Loucy (cell line): ENCODE data around the gene TPI1.

Experiments used
- H2AFZ ChIP-seq: fragments of 200-600 bp; sonication (generic); 2 replicates; pipeline ENCODE4 v1.6.0; 2016; ENCODE audit warnings: antibody characterized with exemption, mild to moderate bottlenecking, low read length, moderate library complexity
- H3F3A ChIP-seq: fragments of 200-600 bp; 2 replicates; pipeline ENCODE4 v1.6.0; 2016; ENCODE audit warnings: antibody characterized with exemption, low read depth, mild to moderate bottlenecking
- H3K27me3 ChIP-seq: fragments of 200-600 bp; sonication (generic); 2 replicates; pipeline ENCODE4 v1.6.1; 2014; ENCODE audit warnings: low read length, mild to moderate bottlenecking; ENCODE audit not compliant: insufficient read depth, poor library complexity, severe bottlenecking
- H3K36me3 ChIP-seq: fragments of 200-600 bp; sonication (generic); 2 replicates; pipeline ENCODE4 v1.6.1; 2016; ENCODE audit warnings: low read length; ENCODE audit not compliant: insufficient read depth
- H3K4me1 ChIP-seq: fragments of 200-600 bp; sonication (generic); 2 replicates; pipeline ENCODE4 v1.5.1; 2014; ENCODE audit warnings: low read length, mild to moderate bottlenecking; ENCODE audit not compliant: insufficient read depth, poor library complexity, severe bottlenecking
- H3K4me2 ChIP-seq: fragments of 200-600 bp; sonication (generic); 2 replicates; pipeline ENCODE4 v1.6.0; 2014; ENCODE audit warnings: antibody characterized with exemption, low read length, low read depth, mild to moderate bottlenecking; ENCODE audit not compliant: poor library complexity, severe bottlenecking
- H3K4me3 ChIP-seq: fragments of 200-600 bp; sonication (generic); 2 replicates; pipeline ENCODE4 v1.5.1; 2014; ENCODE audit warnings: low read length, mild to moderate bottlenecking, mixed read lengths; ENCODE audit not compliant: poor library complexity, severe bottlenecking
- H3K79me2 ChIP-seq: fragments of 200-600 bp; sonication (generic); 2 replicates; pipeline ENCODE4 v1.6.1; 2014; ENCODE audit warnings: low read length; ENCODE audit not compliant: insufficient read depth
- H3K9ac ChIP-seq: fragments of 200-600 bp; sonication (generic); 2 replicates; pipeline ENCODE4 v1.6.0; 2014; ENCODE audit warnings: mild to moderate bottlenecking, low read depth, low read length, moderate library complexity; ENCODE audit not compliant: poor library complexity, severe bottlenecking
- H3K9me2 ChIP-seq: fragments of 200-600 bp; sonication (generic); replicated peaks from 2 replicates; pipeline ENCODE4 v1.6.1; 2016; ENCODE audit warnings: low read depth, low read length, mixed read lengths
- H3K9me3 ChIP-seq: fragments of 200-600 bp; sonication (generic); 2 replicates; pipeline ENCODE4 v1.6.1; 2014; ENCODE audit warnings: mild to moderate bottlenecking, antibody characterized with exemption, low read length, low read depth; ENCODE audit not compliant: insufficient read depth
- H4K20me1 ChIP-seq: fragments of 200-600 bp; sonication (generic); 2 replicates; pipeline ENCODE4 v1.6.0; 2014; ENCODE audit warnings: antibody characterized with exemption, low read length, mild to moderate bottlenecking; ENCODE audit not compliant: insufficient read depth, poor library complexity, severe bottlenecking
- CTCF ChIP-seq: fragments of 200-600 bp; sonication (generic); conservative IDR thresholded peaks from 2 replicates; pipeline ENCODE4 v1.5.1; 2014; ENCODE audit warnings: mild to moderate bottlenecking, antibody characterized with exemption, low read length
- EZH2phosphoT487 ChIP-seq: fragments of 200-600 bp; IDR thresholded peaks from 2 replicates; pipeline ENCODE4 v1.6.1; 2018; ENCODE audit warnings: antibody characterized with exemption, mild to moderate bottlenecking, moderate library complexity, borderline replicate concordance

Gene TPI1

DNA sequence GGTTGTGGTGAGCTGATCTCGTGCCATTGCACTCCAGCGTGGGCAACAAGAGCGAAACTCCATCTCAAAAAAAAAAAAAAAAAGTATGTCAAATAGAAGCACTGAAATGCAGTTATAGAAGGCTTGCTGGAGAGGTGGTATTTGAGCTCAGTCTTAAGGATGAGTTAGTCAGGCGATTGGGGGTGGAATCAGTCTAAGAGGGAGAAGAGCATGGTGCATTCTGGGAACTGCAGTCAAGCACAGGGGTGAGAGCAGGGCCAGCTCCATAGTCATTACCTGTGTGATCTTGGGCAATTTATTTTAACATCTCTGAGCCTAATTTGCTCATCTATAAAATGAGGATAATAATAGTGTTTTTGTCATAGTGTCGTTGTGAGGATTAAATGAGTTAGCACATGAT is 32.5 kb upstream of the TPI1 start:
- TF ChIP-seq EZH2phosphoT487 (no peak), CTCF (no peak)
- Histone ChIP-seq H4K20me1 (no peaks in the 10 kb centered on the region), H3K36me3 (peaks cover 11% of the 10 kb centered on the region; the same call in 1 of the 2 replicates), H3K9me3 (no peaks in the 10 kb centered on the region), H3K9ac (no peak overlapping the region), H2AFZ (no peak overlapping the region), H3K4me3 (no peak overlapping the region), H3K4me2 (no peak overlapping the region), H3F3A (no peaks in the 10 kb centered on the region), H3K9me2 (no peaks in the 10 kb centered on the region), H3K79me2 (peaks cover 7% of the 10 kb centered on the region; the same call in 1 of the 2 replicates), H3K4me1 (peaks cover 8% of the 10 kb centered on the region), H3K27me3 (no peaks in the 10 kb centered on the region)

- TF ChIP-seq CTCF: no peak
- TF ChIP-seq EZH2phosphoT487: no peak
- Histone ChIP-seq H3K79me2 (no peaks in the 10 kb centered on the region), H2AFZ (no peak overlapping the region), H3K4me3 (no peak overlapping the region), H3K36me3 (peaks cover 11% of the 10 kb centered on the region; the same call in 1 of the 2 replicates), H4K20me1 (no peaks in the 10 kb centered on the region), H3K9me3 (no peaks in the 10 kb centered on the region), H3K9me2 (no peaks in the 10 kb centered on the region), H3K4me2 (no peak overlapping the region), H3F3A (no peaks in the 10 kb centered on the region), H3K4me1 (no peaks in the 10 kb centered on the region), H3K27me3 (no peaks in the 10 kb centered on the region), H3K9ac (no peak overlapping the region)
These were observed 30.5 kb upstream of the TPI1 start for GRCh38 chr12:6836851-6837250.

DNA sequence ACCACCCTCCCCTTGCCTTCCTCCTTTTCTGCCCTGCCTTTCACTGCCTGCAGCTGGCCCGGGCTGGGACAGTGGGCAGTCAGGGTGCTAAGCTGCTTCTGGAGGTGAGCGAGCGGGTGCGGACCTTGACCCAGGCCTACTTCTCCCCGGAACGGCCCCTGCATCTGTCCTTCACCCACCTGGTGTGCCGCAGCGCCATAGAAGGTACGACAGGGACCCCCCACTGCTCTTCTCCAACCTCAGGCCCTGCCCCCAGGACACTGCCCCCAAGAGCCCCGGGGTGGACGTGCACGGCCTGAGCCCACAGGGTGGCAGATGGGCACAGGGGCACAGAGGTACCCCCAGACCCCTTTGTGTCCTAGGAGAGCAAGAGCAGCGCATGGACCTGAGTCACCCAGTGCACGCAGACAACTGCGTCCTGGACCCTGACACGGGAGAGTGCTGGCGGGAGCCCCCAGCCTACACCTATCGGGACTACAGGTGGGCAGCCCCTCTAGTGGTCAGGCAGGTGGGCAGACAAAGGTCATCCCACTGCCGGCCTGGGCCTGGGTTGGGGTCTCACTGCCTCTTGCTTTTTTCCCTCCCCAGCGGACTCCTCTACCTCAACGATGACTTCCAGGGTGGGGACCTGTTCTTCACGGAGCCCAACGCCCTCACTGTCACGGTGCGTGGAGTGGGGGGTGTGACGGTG is 29.8 kb upstream of the TPI1 start:
- Histone ChIP-seq H3K4me2 (no peak overlapping the region), H3F3A (no peaks in the 10 kb centered on the region), H3K4me1 (no peaks in the 10 kb centered on the region), H3K27me3 (no peaks in the 10 kb centered on the region), H3K9ac (no peak overlapping the region), H3K79me2 (no peaks in the 10 kb centered on the region), H2AFZ (no peak overlapping the region), H3K36me3 (peaks cover 11% of the 10 kb centered on the region; the same call in 1 of the 2 replicates), H3K9me3 (no peaks in the 10 kb centered on the region), H4K20me1 (no peaks in the 10 kb centered on the region), H3K9me2 (no peaks in the 10 kb centered on the region), H3K4me3 (no peak overlapping the region)
- TF ChIP-seq EZH2phosphoT487 (no peak), CTCF (no peak)
